Stimulated activated CD4-positive, alpha-beta T cell treated with anti-CD3 and anti-CD28 coated beads, Interleukin-2, amount 100 ng/mL, for 4 hours (primary cell): ENCODE results near the gene FBXO8.

Source experiments
- DNase-seq: peaks from one replicate; pipeline ENCODE4 v3.0.0-alpha.2; 2020; ENCODE audit warnings: low read depth

FBXO8 gene

DNA sequence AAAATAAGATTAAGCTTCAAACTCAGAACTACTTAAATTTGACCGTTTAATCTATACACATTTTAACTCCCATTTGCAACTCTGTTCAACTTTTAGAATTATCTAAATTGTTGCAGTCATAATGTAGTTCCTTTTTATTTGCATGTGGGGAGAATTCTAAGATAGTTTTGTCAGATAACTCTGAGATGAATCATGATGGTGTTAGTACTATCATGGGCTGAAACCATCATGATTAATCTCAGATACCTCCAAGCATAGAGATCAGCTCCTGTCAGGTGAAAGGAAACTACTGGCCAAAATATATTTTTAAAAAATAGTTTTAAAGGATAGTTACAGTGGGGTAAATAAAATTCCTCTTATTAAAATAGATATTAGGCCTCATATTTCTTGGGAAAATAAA, 39.0 kb downstream of the FBXO8 start:
- DNase-seq = no peak

DNA sequence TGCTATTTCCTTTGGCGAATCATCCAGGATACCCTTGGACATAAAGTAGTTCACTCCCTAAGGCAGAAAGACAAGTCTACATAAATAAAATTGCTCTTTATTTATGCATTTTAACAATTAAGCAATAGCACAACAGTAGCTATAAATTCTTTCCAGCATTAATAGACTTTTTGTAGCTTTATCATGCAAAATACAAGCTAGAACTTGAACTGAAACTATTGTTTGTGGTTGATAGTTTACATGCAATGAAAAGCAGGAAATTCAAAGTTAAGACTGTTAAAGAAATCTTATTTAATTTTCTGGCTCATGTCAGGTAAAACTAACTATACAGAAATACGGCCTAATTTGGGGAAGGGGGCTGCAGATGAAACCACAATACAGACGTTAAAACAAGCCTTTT, 42.3 kb downstream of the FBXO8 start:
- DNase-seq = no peak

DNA sequence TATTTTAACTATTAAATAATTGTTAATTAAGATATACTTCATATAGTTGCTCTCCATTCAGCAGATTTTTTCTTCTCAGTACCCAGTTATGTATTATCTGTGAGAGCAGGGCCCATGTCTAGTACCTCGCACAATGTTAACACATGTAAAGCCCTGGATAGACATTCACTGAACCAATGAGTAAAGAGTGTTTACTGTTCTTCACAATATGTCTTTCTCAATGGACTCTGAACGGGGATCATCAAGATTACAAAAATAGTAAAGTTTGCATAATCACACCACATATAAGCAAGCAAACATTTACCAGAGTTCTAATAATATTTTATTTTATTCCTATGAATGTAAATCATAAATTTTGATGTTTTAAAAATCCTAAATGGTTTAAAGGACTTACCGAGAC, 47.1 kb downstream of the FBXO8 start:
- no peak for DNase-seq

DNA sequence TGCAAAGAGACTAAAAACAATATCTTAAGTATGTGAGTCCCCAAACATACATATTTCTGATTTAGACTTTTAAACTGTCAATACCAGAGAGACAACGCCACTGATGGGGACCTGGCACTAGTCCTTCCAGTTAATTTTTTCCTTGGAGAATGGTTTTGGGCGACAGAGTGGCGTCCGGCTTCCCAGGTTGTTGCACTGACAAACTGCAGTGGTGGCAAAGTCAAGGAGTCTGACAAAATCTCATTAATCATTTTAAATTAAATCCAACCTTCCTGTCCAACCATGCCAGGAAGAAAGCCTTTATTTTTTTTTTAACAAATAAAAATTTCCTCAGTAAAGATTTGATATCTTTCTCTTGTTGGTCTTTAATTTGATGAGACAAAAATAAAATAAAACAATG, 52.8 kb downstream of the FBXO8 start:
- no peak for DNase-seq

DNA sequence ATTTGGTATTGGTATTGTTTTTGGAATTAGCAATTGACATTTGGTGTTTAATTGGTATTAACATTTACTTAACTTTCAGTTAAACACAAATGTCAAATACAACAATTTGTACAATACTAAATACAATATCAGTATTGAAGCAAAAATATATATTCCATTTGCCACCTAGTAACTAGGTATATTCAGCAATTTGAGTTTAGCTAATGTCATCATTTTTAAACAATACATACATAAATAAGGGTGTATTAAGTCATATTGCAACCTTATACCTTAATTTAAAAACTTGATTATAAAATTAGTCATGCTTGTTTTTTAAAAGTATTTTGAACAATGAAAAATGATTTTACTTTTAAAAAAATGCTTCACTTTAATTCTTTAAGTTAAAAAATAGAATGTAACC, 53.3 kb downstream of the FBXO8 start:
- DNase-seq = no peak

DNA sequence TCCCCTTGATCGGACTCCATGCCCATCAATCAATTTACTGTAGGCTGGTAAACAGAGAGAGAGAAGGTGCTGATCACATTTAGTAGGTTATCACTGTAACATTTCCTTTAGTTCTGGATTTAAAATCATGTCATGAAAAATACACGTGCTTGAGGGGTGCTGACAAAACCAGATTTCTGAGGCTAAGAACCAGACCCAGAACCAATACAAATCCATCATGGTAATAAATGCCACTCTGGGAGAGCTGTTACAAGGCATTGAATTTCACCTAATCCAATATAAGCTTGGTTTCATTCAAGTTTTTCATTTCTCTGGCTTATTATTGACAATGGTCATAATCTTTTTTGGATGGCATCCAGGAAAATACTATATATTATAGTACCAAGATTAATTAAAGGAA, 54.5 kb downstream of the FBXO8 start:
- no peak for DNase-seq

DNA sequence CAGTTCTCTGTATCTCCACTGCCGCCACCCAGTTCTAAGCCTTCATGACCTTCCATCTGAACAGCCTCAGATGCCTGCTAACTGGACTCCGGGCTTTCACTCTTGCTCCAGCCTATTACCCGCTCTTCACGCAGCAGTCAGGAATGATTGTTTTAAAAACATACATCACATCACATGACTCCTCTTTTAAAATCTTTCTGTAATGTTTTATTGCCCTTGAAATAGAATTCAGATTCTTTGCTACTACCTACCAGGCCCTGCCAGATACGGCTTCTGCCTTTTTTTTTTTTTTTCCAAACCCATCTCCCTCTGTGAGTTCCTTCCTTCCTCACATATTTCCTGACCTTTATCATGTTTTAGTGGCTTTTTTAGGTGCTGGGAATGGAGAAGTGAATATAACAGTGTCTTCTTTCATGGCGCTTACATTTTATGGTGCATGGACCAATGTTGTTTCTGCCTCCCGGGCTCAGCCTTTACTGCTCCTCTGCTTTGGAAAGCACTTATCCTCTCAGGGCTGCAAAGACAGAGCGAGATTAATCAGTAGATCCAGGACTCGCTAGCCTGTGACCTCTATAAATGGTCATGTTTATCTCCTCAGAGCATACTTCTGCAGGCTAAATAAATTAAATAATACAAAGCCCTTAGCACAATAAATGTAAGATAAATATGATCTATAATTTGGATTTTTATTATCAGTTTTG, 58.0 kb downstream of the FBXO8 start:
- DNase-seq = no peak

DNA sequence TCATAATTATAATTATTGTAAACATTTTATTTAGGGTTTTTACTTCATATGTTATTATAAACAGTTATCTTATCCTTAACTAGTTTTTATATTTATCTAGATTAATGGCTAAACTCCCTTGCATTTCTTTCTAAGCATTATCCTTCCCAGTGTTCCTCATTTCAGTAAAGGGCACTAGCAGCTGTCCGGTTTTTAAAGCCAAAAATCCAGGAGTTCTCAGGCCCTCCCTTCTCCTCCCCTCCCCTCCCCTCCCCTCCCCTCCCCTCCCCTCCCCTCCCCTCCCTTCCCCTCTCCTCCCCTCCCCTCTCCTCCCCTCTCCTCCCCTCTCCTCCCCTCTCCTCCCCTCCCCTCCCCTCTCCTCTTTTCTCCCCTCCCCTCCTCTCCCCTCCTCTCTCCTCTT, 58.9 kb downstream of the FBXO8 start:
- DNase-seq = no peak

DNA sequence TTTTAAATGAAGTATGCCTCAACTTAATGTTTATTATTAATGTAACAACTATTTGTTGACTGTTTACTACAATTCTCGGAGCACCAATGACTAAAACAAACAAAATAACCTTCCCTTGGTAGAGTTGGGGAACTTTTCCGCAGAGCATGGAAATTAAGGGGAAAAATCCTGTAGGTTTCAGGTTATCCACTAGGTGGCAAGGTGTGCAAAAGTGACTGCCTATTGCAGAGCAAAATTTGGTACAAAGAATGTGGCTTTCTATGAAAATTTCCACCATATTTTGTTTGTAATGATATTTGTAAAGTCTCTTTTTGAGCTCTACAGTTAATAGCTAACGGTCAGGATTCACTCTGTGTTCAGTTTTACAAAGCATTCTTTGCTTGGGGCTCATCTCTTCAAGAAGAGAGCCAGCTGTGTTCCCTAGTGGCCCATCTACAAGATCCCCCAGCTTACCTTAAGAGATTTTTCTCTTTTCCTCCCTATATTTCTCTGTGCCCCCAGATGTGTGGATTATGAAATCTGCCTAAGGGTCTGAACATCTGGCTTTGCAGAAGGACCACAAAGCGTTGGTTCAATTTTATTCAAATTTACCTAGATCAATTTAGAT, 61.1 kb downstream of the FBXO8 start:
- no peak for DNase-seq

DNA sequence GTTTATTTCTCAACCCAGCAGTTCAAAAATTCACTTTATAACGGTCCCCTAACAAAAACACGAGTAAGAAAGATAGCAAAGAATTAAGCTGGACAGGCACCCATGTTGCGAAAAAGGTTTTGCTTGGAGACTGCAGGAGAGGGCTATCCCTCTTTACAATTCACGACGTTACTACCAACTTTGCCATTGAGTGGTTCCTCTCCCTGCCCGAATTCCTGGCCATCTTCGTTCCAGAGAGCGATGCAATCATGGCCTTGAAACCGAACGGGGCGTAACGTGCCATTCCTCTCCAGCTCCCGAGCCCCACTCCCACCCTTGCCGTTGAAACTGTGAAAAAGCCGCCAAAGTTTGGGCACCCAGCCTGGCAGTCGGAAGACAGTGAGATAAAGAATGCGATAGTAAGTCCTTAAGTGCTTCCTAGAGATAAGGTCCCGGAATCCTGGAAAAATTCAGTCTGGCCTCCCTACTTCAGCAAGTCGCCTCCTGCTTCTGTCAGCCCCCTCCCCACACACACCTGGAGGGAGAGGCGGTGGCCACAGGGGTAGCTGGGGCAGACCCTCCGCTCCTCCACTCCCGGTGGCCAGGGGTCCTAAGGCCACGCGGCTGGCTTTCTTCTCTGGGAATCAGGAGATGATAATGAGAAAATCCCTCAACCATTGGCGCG, 65.2 kb downstream of the FBXO8 start:
- no peak for DNase-seq

DNA sequence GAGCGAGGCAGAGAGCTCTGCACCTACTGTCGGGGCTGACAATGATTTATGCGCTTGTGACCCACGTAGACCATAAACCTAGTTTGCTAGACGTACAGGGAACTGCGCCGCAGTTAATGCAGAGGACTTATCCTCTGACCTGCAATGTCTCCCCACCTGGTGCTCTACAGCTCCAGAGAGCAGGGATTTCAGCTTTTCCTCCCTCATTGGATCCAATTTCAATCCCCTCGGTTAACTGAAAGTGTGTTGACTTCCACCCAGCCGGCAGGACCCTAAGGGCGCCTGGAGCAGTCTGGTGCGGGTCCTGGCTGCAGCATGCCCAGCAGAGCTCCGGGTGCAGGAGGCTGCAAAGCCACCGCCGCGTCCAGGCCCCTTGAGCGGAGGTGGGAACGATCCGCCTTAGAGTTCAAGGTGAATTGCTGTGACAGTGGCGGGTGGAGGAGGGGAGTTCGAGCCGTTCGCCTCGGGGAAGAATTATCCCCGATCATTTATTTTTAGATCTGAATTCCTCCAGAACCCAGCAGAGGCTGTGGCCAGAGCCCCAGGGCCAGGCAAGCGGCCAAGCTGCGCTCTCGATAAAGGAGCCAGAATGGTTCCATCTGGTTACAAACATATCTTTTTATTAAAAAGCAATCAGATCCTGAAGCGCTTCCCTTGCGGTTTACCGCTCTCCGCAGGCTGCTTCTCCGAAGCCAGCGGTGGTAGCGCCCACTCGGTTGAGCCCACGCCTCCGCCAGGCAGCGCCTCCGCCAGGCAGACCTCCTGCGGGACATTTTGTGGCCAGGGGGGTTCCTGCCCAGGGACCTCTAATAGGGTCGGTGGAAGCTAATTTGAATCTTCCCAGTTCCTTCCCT, 66.0 kb downstream of the FBXO8 start:
- no peak for DNase-seq

DNA sequence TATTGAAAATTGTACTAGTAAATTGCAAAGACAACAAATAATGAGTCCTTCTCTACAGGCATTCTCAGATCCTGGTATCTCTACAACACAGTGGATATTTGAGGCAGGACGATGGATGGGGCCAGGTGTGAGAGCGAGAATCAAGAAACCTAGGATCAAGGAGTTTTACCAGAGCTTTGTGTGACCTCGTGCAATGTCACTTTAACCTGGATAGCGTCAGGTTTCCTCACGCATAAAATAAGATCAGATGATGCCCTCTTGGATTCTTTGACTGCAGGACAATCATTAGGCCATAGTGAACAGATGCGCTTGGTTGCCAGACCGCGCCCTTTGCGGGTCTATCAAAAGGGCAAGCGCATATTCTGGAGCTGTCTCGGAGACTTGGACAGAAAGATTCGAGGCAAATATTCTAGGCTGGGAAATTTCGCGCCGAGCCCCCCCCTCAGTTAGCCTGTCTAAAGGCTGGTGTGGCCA, 66.6 kb downstream of the FBXO8 start:
- no peak for DNase-seq

DNA sequence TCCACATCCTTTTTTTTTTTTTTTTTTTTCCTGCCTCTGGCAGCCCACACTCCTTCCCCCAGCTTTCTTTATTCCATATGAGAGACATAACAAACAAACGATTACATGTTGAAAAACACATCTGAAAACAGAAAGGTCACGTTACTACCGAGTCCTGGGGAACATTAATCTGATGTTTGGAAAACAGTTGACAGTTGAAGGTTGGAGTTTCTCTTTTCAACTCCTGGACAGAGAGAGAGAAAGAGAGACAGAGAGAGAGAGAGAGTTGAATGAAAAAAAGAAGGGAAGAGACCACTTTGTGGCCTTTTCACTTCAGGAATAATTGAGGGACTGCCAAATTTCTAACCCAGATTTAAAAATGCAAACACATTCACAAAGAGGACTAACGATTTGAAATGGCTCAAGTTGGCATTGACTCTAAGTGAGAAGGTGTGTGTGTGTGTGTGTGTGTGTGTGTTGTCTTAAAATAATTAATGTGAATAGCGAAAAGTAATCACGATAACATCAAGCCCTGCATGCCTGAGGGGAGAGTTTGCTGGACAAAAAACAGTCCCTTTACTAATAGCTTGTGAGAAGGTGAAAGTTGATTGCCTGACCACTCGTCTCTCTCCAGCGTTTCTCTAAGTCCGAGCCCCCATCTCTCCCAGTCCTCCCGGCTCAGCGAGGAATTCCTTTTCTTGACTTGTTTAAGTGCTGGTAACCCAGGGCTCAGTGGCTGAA, 67.3 kb downstream of the FBXO8 start:
- no peak for DNase-seq

DNA sequence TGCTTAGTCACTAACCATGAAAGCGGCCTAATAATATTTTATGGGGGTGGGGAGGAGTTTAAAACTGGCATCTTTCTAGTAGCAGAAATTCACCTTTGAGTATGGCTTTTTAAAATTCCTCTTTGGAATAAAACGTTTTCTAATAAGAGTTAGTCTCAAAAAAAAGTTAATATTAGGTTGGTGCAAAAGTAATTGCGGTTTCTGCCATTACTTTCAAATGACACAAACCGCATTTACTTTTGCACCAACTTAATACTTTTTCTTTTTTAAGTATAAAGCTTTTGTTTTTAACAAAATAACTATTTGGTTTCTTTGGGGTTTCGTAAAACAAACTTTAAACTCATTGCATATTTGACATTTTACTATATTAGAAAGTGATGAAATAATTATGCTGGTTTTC, 68.4 kb downstream of the FBXO8 start:
- no peak for DNase-seq

DNA sequence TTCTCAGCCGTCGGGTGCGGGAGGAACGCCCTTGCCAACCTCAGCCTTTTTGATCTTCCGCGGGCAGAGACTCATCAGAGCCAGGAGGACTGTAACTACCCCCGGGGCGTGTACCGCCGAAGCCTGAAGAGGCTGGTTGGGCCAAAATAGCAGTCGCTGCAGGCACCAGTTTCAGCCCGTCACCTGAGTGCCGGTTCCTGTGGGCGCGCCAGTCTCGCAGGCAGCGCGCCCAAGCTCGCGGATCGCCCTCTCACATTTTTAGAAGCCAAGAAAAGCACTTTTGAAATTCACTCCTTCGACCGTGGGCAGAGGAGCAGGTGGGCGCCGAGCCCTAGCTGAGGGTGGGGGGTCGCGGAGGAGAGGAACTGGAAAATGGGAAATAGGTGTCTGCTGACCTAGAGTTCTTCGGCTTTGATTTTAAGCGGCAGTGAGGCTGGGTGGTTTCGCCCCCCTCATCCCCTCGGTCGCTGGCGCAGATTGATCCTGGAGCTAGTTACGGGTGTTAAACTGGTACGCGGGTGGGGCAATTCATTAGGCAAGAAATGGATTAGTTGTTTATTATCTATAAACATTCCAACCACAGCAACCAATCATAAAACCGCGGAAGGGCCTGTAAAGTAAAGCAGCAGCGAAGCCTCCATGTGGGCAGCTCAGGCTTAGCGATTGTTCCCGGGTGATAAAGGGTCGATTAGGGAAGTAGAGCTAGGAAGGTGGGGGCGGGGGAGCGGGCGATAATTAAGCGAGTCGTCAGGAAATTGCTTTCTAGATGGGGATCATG, 69.2 kb downstream of the FBXO8 start:
- no peak for DNase-seq

DNA sequence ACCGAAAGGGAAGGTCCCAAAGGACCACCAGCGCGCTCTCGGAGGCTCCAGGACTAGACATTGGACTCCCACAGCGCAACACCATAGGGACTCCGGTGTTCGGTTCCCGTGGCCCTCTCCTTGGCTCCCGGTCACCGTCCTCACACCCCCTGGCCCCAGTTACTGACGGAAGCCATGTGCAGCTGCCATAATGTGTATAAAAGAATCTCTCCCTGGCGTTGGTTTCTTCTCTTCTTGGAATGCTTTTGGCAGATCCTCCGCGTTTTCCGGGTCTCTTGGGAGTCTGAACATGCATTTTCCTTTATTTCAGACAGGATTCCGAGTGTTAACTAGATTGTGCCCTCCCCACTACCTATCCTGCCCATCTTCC, 69.8 kb downstream of the FBXO8 start:
- DNase-seq = no peak

DNA sequence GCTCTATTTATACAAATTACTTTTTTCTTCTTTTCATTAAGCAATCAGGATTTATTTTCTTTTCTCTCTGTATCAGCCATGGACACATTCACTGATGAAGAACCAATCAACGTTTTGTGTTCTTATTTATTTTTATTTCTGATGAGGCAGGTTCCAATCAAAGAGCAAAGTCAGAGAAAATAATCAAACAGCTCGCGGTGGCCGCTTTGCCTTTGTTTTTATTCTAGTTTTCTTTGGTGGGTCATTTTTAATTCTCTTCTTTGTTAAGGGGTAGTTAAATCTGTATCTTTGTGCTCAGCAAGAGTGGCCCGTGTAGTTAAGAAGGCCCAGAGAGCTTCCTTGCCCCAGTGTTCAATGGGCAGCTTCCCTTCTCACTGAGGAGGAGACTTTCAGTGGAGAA, 71.4 kb downstream of the FBXO8 start:
- DNase-seq = no peak

DNA sequence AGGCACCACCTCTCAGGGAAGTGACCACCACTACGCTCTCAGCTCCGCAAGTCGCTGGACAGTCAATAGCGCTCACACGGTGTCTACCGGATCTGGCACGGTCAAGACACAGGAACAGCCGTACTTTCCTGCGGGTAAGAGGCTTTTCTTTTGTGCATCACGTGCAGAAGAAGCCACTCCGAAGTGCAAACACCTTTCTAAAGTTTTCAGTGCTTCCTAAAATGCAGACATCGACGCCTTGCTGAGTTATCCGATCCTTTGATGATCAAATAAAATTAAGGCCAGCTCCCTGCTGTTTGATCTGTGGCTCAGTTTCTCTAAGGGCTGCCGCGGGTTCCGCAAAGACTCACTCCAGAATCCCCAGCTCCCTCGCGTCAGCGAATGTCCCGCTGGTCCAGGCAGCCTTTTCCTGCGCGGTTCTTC, 71.8 kb downstream of the FBXO8 start:
- DNase-seq = no peak

DNA sequence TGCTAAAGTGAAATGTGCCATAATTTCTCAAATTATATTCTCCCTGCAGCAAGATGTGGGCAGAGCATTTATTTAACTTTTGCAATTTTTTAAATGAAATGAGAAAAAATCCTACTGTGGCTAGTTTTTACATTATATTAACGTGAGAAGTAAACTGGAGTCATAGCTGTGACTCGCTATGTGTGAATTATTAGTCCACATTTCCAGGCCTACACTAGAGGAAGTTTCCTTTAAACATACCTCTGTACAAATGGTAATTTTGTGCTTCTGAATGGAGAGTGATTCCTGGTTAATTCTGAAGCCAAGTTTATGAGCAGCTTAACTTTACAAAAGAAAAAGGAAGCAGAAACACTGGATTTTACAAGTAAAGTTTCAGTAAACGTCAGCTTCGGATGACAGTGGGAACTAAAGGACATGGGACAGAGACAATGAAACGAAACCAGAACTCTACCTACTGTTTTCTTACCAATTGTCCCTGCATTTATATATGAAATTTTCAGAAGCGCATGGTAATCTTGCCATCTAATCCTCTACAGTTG, 72.4 kb downstream of the FBXO8 start:
- DNase-seq = no peak

DNA sequence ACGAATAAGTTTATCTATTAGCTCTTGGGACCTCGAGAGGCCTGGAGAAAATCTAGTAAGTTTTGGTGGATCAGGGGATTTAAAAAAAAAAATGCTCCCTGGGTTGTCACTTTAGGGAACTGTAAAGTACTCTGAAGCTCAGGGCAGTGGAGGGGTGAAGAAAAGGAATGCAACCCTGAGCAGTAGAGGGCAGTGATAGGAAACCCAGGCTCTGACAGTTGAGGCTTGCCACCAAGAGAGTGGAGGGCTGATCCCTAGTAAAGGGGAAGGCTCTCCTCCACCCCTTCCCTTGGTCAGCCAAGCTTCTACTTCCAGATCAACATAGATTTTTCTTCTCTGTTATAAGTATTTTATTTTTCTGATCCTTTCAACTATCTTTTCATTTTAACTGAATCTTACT, 73.1 kb downstream of the FBXO8 start:
- DNase-seq = no peak

DNA sequence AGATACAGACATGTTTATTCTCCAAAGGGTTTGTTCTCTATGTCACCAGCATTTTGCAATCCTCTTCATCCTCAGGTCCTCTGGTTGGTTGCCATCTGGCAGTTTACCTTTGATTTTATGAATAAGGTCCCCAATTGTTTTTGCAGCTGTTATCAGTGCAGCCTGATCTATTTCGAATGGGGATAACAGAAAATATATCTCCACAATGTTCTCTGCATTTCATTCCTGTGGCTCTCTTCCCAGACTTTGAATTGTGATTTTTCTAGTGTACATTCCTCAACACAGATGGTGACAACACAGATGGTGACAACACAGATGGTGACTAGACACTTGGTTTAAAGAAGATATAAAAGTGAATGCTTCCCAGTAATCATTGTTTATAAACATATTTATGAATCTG, 74.1 kb downstream of the FBXO8 start:
- DNase-seq = no peak
